K562 (cell line): ENCODE results near the gene OR2T8. TPM values are rescaled to one million over a fixed set of nuclear protein-coding genes. Genes with fewer than 3 reads are reported as not detected.

Experiments used
- ARHGAP35 ChIP-seq: fragments of 450-650 bp; IDR thresholded peaks from 2 replicates; pipeline ENCODE4 v1.6.1; 2018; ENCODE audit not compliant: partially characterized antibody
- ATF1 ChIP-seq, 2 experiments: fragments of 450-650 bp in 1 of 2; IDR thresholded peaks; 2 replicates each; pipeline ENCODE4 v1.6.1; 2016; ENCODE audit warnings: missing compliant biosample characterization in 1 of 2, missing genetic modification characterization in 1 of 2
- CTCF ChIP-seq, 3 experiments: IDR thresholded peaks in 2 of 3; conservative IDR thresholded peaks in 1 of 3; 2 replicates each; pipeline ENCODE4 v1.5.1; 2011 to 2012; ENCODE audit warnings: low read length in 3 of 3, mild to moderate bottlenecking in 3 of 3, control low read depth in 2 of 3, improper control_type of control experiment in 1 of 3, inconsistent platforms in 1 of 3, low read depth in 1 of 3, mixed read lengths in 1 of 3, moderate library complexity in 1 of 3; ENCODE audit not compliant: insufficient read depth in 2 of 3
- CUX1 ChIP-seq: fragments of 200-800 bp; sonication (Bioruptor generic); IDR thresholded peaks from 2 replicates; pipeline ENCODE4 v1.6.1; 2016; ENCODE audit warnings: missing genetic modification characterization, missing compliant biosample characterization
- DMBX1 ChIP-seq: fragments of 250-450 bp; sonication (Bioruptor Pico); IDR thresholded peaks from 2 replicates; pipeline ENCODE4 v1.8.0; 2022; ENCODE audit warnings: inconsistent platforms, mild to moderate bottlenecking, moderate library complexity, borderline replicate concordance
- EP300 ChIP-seq: IDR thresholded peaks from 2 replicates; pipeline ENCODE4 v1.6.1; 2012; ENCODE audit warnings: low read length, improper control_type of control experiment
- ESRRB ChIP-seq: fragments of 250-450 bp; sonication (Bioruptor Pico); IDR thresholded peaks from 2 replicates; pipeline ENCODE4 v1.5.0; 2020; ENCODE audit warnings: mild to moderate bottlenecking, moderate library complexity, borderline replicate concordance
- MIER1 ChIP-seq: fragments of 450-650 bp; IDR thresholded peaks from 2 replicates; pipeline ENCODE4 v1.6.1; 2016; ENCODE audit warnings: antibody characterized with exemption, mild to moderate bottlenecking, low read depth
- MNT ChIP-seq, 2 experiments: fragments of 450-650 bp; conservative IDR thresholded peaks; 2 replicates each; pipeline ENCODE4 v1.6.1; 2017; ENCODE audit warnings: mild to moderate bottlenecking in 2 of 2, moderate library complexity in 2 of 2
- PATZ1 ChIP-seq: fragments of 250-450 bp; sonication (Bioruptor Pico); IDR thresholded peaks from 2 replicates; pipeline ENCODE4 v1.5.0; 2020; ENCODE audit warnings: mild to moderate bottlenecking, borderline replicate concordance
- SAFB ChIP-seq: fragments of 200-400 bp; formaldehyde crosslinking; IDR thresholded peaks from 2 replicates; pipeline ENCODE4 v1.6.1; 2017; ENCODE audit warnings: low read depth, low read length, borderline replicate concordance
- SMAD2 ChIP-seq: fragments of 150-350 bp; IDR thresholded peaks from 2 replicates; pipeline ENCODE4 v1.6.1; 2014; ENCODE audit warnings: low read depth, mild to moderate bottlenecking, low read length
- VEZF1 ChIP-seq: fragments of 200-800 bp; sonication (Bioruptor generic); IDR thresholded peaks from 2 replicates; pipeline ENCODE4 v1.6.1; 2017; ENCODE audit warnings: missing genetic modification characterization, missing compliant biosample characterization
- ZBED1 ChIP-seq: IDR thresholded peaks from 2 replicates; pipeline ENCODE4 v1.6.1; 2014
- ZNF551 ChIP-seq: fragments of 250-450 bp; sonication (Bioruptor Pico); IDR thresholded peaks from 2 replicates; pipeline ENCODE4 v1.5.0; 2021; ENCODE audit warnings: mild to moderate bottlenecking, moderate library complexity
- polyA plus RNA-seq, 8 experiments: library from polyadenylated mRNA; depleted of rRNA in 4 of 8; stranded (reverse) in 5 of 8; unstranded in 3 of 8; fragments of >200 nt; fragmentation: Nextera tagmentation in 2 of 8; fragmentation: Illumina TruSeq in 1 of 8; extraction: Ambion mirVana in 2 of 8; extraction: Trizol in 1 of 8; gene quantifications; 2 replicates each; pipeline versions ENCODE4 v1.2.1 to v1.2.3, GENCODE V29; 2011 to 2014; ENCODE audit warnings: inconsistent platforms in 1 of 8, missing spikeins in 1 of 8
- total RNA-seq, 7 experiments: library from RNA; depleted of rRNA in 6 of 7; stranded (reverse); fragments of >200 nt in 6 of 7; fragmentation: Illumina TruSeq in 2 of 7; extraction: Trizol in 2 of 7; gene quantifications; 2 replicates each; pipeline versions ENCODE4 v1.2.1 to v1.2.3, GENCODE V29; 2011 to 2021; ENCODE audit warnings: low replicate concordance in 1 of 7

The OR2T8 gene
- total and polyA plus RNA-seq, 9 of the 15 experiments (the other 6 are each of a cell fraction or from before 2014, with no cell fraction given): 0.08 to 0.46 (median 0.31) TPM; not detected in 3

GRCh38 chr1:247906504-247907047 is 13.5 kb upstream of the OR2T8 start (continued):
- TF ChIP-seq CTCF (IDR thresholded peaks at IDR 0.05 in 2 of 3, conservative IDR thresholded peaks at IDR 0.05 in 1 of 3; ENCODE audit: insufficient read depth in 2 of 3, low read depth in 1 of 3, low read length in 3 of 3): no peak
- TF ChIP-seq ZBED1: no peak
- TF ChIP-seq ESRRB (CRISPR knock-in tag): no peak
- TF ChIP-seq PATZ1 (CRISPR knock-in tag): no peak; the same call in 1 of the 2 replicates
- no peak for TF ChIP-seq CUX1 (CRISPR knock-in tag)
- no peak for TF ChIP-seq MIER1
- no peak for TF ChIP-seq ARHGAP35
- no peak for TF ChIP-seq ATF1 (CRISPR knock-in tag; IDR thresholded peaks at IDR 0.05)
- no peak for TF ChIP-seq ATF1 (tag; IDR thresholded peaks at IDR 0.05)
- TF ChIP-seq DMBX1 (CRISPR knock-in tag): 0 out of 2 replicates have a peak, but pooled peaks have one; percentile 61
- peak; percentile 21; the same call in 1 of the 2 replicates for TF ChIP-seq VEZF1 (CRISPR knock-in tag)
- TF ChIP-seq ZNF551 (CRISPR knock-in tag): no peak
- TF ChIP-seq SAFB: no peak
- TF ChIP-seq SMAD2: no peak
- TF ChIP-seq EP300: peak; percentile 71; the same call in 1 of the 2 replicates
- TF ChIP-seq MNT (conservative IDR thresholded peaks at IDR 0.05): peak in 1 of 2 experiments; percentile 34; a peak in 1 of 4 replicates
